NB4 (cell line): Measurements from ENCODE around the gene PCBD1.
A peak's percentile ranks its signal among the peaks of the same experiment; 100 is the strongest.

Experiments
- DNase-seq: peaks from one replicate; pipeline ENCODE4 v3.0.0; 2010; ENCODE audit warnings: low read depth
- H3K4me3 ChIP-seq: one replicate; pipeline ENCODE4 v1.5.1; 2011; ENCODE audit warnings: mild to moderate bottlenecking, low read depth, low read length, moderate library complexity
- CTCF ChIP-seq: IDR thresholded peaks from one replicate; pipeline ENCODE4 v1.5.1; 2012; ENCODE audit warnings: low read depth, low read length
- MAX ChIP-seq: IDR thresholded peaks from 2 replicates; pipeline ENCODE4 v1.6.1; 2011; ENCODE audit warnings: low read depth, low read length
- MYC ChIP-seq: IDR thresholded peaks from 2 replicates; pipeline ENCODE4 v1.6.1; 2011; ENCODE audit warnings: low read depth, low read length
- POLR2A ChIP-seq: IDR thresholded peaks from 2 replicates; pipeline ENCODE4 v1.6.1; 2011; ENCODE audit warnings: mild to moderate bottlenecking; ENCODE audit not compliant: insufficient read length; ENCODE audit errors: extremely low read depth

Gene PCBD1

DNA sequence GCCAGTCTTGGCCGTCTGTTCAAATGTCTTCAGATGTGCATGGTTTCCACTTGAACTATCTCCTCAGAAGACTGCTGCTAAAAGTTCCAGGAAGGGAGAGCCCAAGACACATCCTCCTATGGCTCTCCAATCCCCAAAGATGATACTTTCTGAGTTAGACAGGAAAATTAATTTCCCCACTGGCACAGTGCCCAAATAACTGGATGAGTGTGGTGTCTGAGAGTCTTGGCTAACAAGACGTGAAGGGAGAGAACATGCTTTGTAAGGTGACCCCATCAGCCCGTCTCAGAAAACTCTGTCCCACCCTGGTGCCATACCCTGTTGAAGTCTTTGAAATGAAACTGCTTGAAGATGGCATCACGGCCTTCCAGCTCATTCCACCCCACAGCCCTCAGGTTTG lies 2.9 kb downstream of the PCBD1 start:
- H3K4me3 ChIP-seq, result no peak overlapping the region
- TF ChIP-seq MAX (no peak), MYC (no peak), CTCF (no peak), POLR2A (no peak)
- no peak for DNase-seq

GRCh38 chr10:70884741-70885140 lies 3.6 kb downstream of the PCBD1 start:
- no peak for TF ChIP-seq MAX
- no peak for TF ChIP-seq POLR2A
- TF ChIP-seq CTCF, result no peak
- TF ChIP-seq MYC, result no peak
- no peak for DNase-seq
- H3K4me3 ChIP-seq, result no peak overlapping the region

DNA sequence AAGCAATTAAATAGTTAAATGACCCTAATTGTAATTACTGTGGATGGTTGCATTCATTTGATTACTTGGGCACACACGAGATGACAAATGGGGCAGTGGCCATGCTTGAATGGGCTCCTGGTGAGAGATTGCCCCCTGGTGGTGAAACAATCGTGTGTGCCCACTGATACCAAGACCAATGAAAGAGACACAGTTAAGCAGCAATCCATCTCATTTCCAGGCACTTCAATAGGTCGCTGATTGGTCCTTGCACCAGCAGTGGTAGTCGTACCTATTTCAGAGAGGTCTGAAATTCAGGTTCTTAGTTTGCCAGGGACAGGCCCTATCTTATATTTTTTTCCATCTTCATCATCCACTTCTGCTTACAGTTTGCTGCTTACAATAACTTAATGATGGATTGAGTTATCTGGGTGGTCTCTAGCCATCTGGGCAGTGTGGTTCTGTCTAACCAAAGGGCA lies 8.3 kb downstream of the PCBD1 start:
- DNase-seq, result peak; percentile 87
- TF ChIP-seq MAX (peak; percentile 87), CTCF (peak; percentile 93), POLR2A (no peak), MYC (peak; percentile 85)
- H3K4me3 ChIP-seq, result no peak overlapping the region

GRCh38 chr10:70879207-70879606 lies 9.2 kb downstream of the PCBD1 start:
- no peak overlapping the region for H3K4me3 ChIP-seq
- TF ChIP-seq MAX, result no peak
- TF ChIP-seq MYC, result no peak
- TF ChIP-seq CTCF, result no peak
- TF ChIP-seq POLR2A, result no peak
- no peak for DNase-seq

DNA sequence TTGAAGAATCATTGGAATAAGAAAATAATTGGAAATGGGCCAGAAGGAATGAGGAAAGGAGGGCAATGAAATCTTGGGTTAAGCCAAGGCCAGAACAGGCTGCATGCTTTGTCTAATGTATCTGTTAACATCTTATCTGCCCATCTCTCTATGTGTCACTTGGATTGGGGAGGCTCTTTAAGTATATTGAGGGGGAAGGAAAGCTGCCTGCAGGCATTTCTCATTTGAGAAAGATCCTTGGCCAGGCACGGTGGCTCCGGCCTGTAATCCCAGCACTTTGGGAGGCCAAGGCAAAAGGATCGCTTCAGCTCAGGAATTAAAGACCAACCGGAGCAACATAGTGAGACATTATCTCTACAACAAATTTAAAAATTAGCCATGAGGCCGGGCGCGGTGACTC lies 14.3 kb downstream of the PCBD1 start:
- TF ChIP-seq POLR2A, result no peak
- TF ChIP-seq CTCF, result no peak
- TF ChIP-seq MYC, result no peak
- no peak for TF ChIP-seq MAX
- H3K4me3 ChIP-seq, result no peak overlapping the region
- no peak for DNase-seq

DNA sequence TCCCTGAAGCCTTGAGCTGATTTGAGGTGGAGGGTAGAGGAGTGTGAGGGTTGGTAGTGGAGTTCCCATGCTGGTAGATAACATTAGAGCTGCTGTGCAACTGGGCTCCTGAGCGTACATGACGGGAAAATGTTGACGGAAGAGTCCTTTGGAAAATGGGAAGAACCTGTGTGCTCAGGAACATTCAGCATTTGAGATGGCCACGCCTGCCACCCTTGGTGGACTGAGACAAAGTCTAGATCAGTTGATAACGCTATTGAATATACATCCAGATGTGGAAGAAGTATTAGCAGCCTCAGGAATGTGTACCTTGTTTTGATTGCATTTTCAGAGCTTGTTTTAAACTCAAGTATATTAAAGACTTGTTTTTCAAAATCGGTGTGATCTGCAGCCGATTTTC lies 16.1 kb downstream of the PCBD1 start:
- DNase-seq, result no peak
- TF ChIP-seq MAX, result no peak
- TF ChIP-seq CTCF, result no peak

More for the DNA sequence above, 16.1 kb downstream of the PCBD1 start:
- H3K4me3 ChIP-seq, result no peak overlapping the region
